Smooth muscle cell (in vitro differentiated cells): ENCODE data around the gene CDH23. TPM values are rescaled to one million over a fixed set of nuclear protein-coding genes. Genes with fewer than 3 reads are reported as not detected.

Experiments
- DNase-seq: peaks from one replicate; lab custom pipeline; 2025; ENCODE audit not compliant: unreplicated experiment; lab: John Stamatoyannopoulos, UW
- H2AFZ ChIP-seq: fragments of 200-600 bp; sonication (generic); 2 replicates; pipeline ENCODE4 v1.6.0; 2016; ENCODE audit warnings: antibody characterized with exemption, low read depth, mild to moderate bottlenecking
- H3F3A ChIP-seq: fragments of 200-600 bp; sonication (generic); 2 replicates; pipeline ENCODE4 v1.6.0; 2017; ENCODE audit warnings: antibody characterized with exemption, low read depth
- H3K27ac ChIP-seq: fragments of 200-600 bp; sonication (generic); 2 replicates; pipeline ENCODE4 v1.5.1; 2016; ENCODE audit warnings: low read depth, mild to moderate bottlenecking
- H3K27me3 ChIP-seq: fragments of 200-600 bp; sonication (generic); 2 replicates; pipeline ENCODE4 v1.6.1; 2016; ENCODE audit warnings: low read depth, mild to moderate bottlenecking
- H3K36me3 ChIP-seq: fragments of 200-600 bp; sonication (generic); 2 replicates; pipeline ENCODE4 v1.5.1; 2016; ENCODE audit warnings: low read depth
- H3K4me1 ChIP-seq: fragments of 200-600 bp; sonication (generic); 2 replicates; pipeline ENCODE4 v1.5.1; 2016; ENCODE audit warnings: low read depth
- H3K4me2 ChIP-seq: fragments of 200-600 bp; sonication (generic); 2 replicates; pipeline ENCODE4 v1.6.0; 2016; ENCODE audit warnings: mild to moderate bottlenecking
- H3K4me3 ChIP-seq: fragments of 200-600 bp; sonication (generic); 2 replicates; pipeline ENCODE4 v1.5.1; 2016; ENCODE audit warnings: mild to moderate bottlenecking
- H3K79me2 ChIP-seq: fragments of 200-600 bp; sonication (generic); 2 replicates; pipeline ENCODE4 v1.6.0; 2016; ENCODE audit warnings: low read depth, mild to moderate bottlenecking
- H3K9ac ChIP-seq: fragments of 200-600 bp; sonication (generic); 2 replicates; pipeline ENCODE4 v1.6.0; 2016; ENCODE audit warnings: low read depth
- H3K9me3 ChIP-seq: fragments of 200-600 bp; sonication (generic); replicated peaks from 2 replicates; pipeline ENCODE4 v1.5.1; 2016; ENCODE audit warnings: low read depth
- H4K20me1 ChIP-seq: fragments of 200-600 bp; sonication (generic); 2 replicates; pipeline ENCODE4 v1.6.0; 2016; ENCODE audit warnings: low read depth
- CTCF ChIP-seq: fragments of 200-600 bp; sonication (generic); IDR thresholded peaks from 2 replicates; pipeline ENCODE4 v1.5.1; 2017; ENCODE audit warnings: borderline replicate concordance, mild to moderate bottlenecking, antibody characterized with exemption; ENCODE audit not compliant: insufficient read depth, poor library complexity, severe bottlenecking
- WGBS: methylation state at CpG from one replicate; pipeline ENCODE4 v1.1.7; 2016; ENCODE audit warnings: low lambda C conversion rate; 5-methylcytosine and 5-hydroxymethylcytosine counted together
- polyA plus RNA-seq: library from polyadenylated mRNA; unstranded; fragments of >200 nt; fragmentation: Nextera tagmentation; extraction: Ambion mirVana; gene quantifications from 2 replicates; pipeline ENCODE4 v1.2.1, GENCODE V29; 2016
- total RNA-seq: library from RNA; depleted of rRNA; stranded (reverse); fragments of >200 nt; gene quantifications from 2 replicates; pipeline ENCODE4 v1.2.3, GENCODE V29; 2014

The CDH23 gene
- total and polyA plus RNA-seq, 2 experiments from 2014 or later: 0.99 to 2.5 TPM

- 85% methylated on average over 9 of the region's 9 CpGs for WGBS
- Histone ChIP-seq H3K4me1 (no peaks in the 10 kb centered on the region), H3K36me3 (no peaks in the 10 kb centered on the region), H3F3A (no peaks in the 10 kb centered on the region), H3K4me3 (no peak overlapping the region), H3K27me3 (peaks cover 7% of the 10 kb centered on the region), H4K20me1 (no peaks in the 10 kb centered on the region), H3K27ac (no peak overlapping the region), H3K9ac (no peak overlapping the region), H3K79me2 (no peaks in the 10 kb centered on the region), H2AFZ (no peak overlapping the region), H3K9me3 (no peaks in the 10 kb centered on the region), H3K4me2 (no peak overlapping the region)
- TF ChIP-seq CTCF: no peak
- DNase-seq: no peak
These were observed 101.1 kb downstream of the CDH23 start for GRCh38 chr10:71497763-71498326.

GRCh38 chr10:71501402-71501801, 104.7 kb downstream of the CDH23 start:
- Histone ChIP-seq H4K20me1 (no peaks in the 10 kb centered on the region), H3K27ac (no peak overlapping the region), H3K9ac (no peak overlapping the region), H3K27me3 (no peaks in the 10 kb centered on the region), H3K79me2 (no peaks in the 10 kb centered on the region), H3K4me3 (no peak overlapping the region), H3F3A (no peaks in the 10 kb centered on the region), H3K4me2 (no peak overlapping the region), H3K36me3 (no peaks in the 10 kb centered on the region), H3K9me3 (no peaks in the 10 kb centered on the region), H2AFZ (no peak overlapping the region), H3K4me1 (no peaks in the 10 kb centered on the region)
- DNase-seq: no peak
- 94% methylated on average over 4 of the region's 4 CpGs for WGBS
- no peak for TF ChIP-seq CTCF

- no peaks in the 10 kb centered on the region for H3K9me3 ChIP-seq
- no peak for TF ChIP-seq CTCF
- H3K4me2 ChIP-seq: no peak overlapping the region
- no peak overlapping the region for H3K27ac ChIP-seq
- 95% methylated on average over 1 of the region's 1 CpG for WGBS
- H3K4me1 ChIP-seq: no peaks in the 10 kb centered on the region
- no peak overlapping the region for H3K4me3 ChIP-seq
- H2AFZ ChIP-seq: no peak overlapping the region
- no peaks in the 10 kb centered on the region for H3K27me3 ChIP-seq
- H4K20me1 ChIP-seq: no peaks in the 10 kb centered on the region
- H3F3A ChIP-seq: no peaks in the 10 kb centered on the region
- no peaks in the 10 kb centered on the region for H3K79me2 ChIP-seq
- no peak for DNase-seq
- no peaks in the 10 kb centered on the region for H3K36me3 ChIP-seq
- H3K9ac ChIP-seq: no peak overlapping the region
These were observed 105.5 kb downstream of the CDH23 start for GRCh38 chr10:71502190-71502589.

GRCh38 chr10:71502851-71503250, 106.1 kb downstream of the CDH23 start:
- Histone ChIP-seq H3K36me3 (no peaks in the 10 kb centered on the region), H3F3A (no peaks in the 10 kb centered on the region), H3K4me1 (no peaks in the 10 kb centered on the region), H3K9ac (no peak overlapping the region), H3K4me3 (no peak overlapping the region), H2AFZ (no peak overlapping the region), H3K27me3 (no peaks in the 10 kb centered on the region), H3K27ac (no peak overlapping the region), H3K9me3 (no peaks in the 10 kb centered on the region), H3K79me2 (no peaks in the 10 kb centered on the region), H4K20me1 (no peaks in the 10 kb centered on the region), H3K4me2 (no peak overlapping the region)
- TF ChIP-seq CTCF: no peak
- no peak for DNase-seq
- 90% methylated on average over 5 of the region's 5 CpGs for WGBS
